ENCODE results near the gene TEAD2.

TEAD2 gene

DNA sequence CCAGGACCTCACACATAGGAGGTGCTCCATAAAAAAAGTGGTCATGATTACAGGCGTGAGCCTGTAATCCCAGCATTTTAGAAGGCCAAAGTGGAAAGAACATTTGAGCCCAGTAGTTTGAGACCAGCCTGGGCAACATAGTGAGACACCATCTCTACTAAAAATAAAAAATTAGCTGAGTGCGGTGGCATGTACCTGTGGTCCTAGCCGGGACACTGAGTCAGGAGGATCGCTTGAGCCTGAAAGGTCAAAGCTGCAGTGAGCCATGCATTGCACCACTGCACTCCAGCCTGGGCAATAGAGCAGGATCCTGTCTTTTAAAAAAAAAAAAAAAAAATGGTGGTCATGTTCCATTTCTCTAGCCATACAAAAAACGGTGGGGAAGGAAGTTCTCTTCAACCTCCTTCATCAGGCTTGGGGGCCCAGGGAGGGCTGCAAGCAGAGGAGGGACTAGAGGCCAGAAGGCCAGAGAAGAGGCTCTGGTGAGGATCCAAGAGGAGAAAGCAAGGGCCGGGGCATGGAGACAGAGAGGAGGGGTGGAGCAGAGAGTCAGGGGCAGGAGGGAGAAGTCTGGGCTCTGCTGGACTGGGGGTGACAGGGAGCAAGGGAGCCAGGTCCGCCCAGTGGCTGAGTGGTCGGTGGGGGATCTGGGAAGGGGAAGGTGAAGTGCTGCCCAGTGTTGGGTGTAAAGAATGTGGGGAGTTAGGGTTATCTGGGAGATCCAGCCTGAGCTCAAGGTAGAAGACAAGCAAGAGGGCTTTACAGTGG lies 34.7 kb upstream of the TEAD2 start:
- Histone ChIP-seq H3K27me3 (peaks cover 23% of the 10 kb centered on the region), H3K9me3 (no peaks in the 10 kb centered on the region), H3K36me3 (no peaks in the 10 kb centered on the region), H3K27ac (no peak overlapping the region), H3K4me1 (ENCODE audit: control insufficient read depth in 1 of 2, insufficient read depth in 1 of 2, low read depth in 1 of 2, low read length in 1 of 2) (no peaks in the 10 kb centered on the region), H3K4me3 (ENCODE audit: low read depth in 1 of 2, low read length in 1 of 2) (no peak overlapping the region)
- TF ChIP-seq, protein P1, sequence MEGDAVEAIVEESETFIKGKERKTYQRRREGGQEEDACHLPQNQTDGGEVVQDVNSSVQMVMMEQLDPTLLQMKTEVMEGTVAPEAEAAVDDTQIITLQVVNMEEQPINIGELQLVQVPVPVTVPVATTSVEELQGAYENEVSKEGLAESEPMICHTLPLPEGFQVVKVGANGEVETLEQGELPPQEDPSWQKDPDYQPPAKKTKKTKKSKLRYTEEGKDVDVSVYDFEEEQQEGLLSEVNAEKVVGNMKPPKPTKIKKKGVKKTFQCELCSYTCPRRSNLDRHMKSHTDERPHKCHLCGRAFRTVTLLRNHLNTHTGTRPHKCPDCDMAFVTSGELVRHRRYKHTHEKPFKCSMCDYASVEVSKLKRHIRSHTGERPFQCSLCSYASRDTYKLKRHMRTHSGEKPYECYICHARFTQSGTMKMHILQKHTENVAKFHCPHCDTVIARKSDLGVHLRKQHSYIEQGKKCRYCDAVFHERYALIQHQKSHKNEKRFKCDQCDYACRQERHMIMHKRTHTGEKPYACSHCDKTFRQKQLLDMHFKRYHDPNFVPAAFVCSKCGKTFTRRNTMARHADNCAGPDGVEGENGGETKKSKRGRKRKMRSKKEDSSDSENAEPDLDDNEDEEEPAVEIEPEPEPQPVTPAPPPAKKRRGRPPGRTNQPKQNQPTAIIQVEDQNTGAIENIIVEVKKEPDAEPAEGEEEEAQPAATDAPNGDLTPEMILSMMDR (IDR thresholded peaks at IDR 0.05) = no peak

DNA sequence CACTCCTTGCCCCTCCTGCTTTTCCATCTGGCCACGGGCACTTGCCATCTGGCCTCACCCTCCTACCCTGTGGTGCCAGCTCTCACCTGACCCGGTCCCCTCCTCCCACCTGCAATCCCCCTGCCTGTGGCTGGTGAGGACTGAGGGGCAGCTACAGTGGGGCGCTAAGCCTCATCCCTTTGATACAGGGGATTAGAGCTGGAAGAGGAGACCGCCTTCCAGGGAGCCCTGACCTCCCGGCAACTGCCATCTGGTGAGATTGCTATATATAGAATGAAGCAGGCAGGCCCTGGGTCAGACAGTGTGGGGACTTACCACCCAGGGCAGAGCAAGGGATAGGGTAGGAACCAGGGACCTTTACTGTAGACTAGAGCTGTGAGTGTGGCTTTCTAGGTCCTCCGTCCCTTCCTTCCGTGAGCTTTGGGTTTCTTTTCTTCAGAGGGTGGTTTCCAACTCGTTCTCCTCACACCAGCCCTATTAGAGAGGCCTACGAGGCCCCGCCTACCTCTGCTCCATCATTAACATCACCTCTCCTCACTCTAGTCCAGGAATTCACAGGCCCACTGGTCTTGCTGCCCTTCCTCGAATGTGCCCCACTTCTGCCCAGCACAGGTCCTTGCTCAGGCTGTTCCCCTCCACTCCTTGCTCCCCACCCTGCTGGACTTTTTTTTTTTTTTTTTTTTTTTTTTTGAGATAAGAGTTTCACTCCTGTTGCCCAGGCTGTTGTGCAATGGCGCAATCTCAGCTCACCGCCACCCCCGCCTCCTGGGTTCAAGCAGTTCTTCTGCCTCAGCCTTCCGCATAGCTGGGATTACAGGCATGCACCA lies 33.6 kb upstream of the TEAD2 start:
- no peaks in the 10 kb centered on the region for H3K36me3 ChIP-seq
- H3K4me3 ChIP-seq (ENCODE audit: low read depth in 1 of 2, low read length in 1 of 2) = no peak overlapping the region
- TF ChIP-seq, protein P1 (IDR thresholded peaks at IDR 0.05) = no peak
- H3K9me3 ChIP-seq = no peaks in the 10 kb centered on the region
- no peaks in the 10 kb centered on the region for H3K4me1 ChIP-seq (ENCODE audit: control insufficient read depth in 1 of 2, insufficient read depth in 1 of 2, low read depth in 1 of 2, low read length in 1 of 2)
- peaks cover 32% of the 10 kb centered on the region for H3K27me3 ChIP-seq
- H3K27ac ChIP-seq = no peak overlapping the region

DNA sequence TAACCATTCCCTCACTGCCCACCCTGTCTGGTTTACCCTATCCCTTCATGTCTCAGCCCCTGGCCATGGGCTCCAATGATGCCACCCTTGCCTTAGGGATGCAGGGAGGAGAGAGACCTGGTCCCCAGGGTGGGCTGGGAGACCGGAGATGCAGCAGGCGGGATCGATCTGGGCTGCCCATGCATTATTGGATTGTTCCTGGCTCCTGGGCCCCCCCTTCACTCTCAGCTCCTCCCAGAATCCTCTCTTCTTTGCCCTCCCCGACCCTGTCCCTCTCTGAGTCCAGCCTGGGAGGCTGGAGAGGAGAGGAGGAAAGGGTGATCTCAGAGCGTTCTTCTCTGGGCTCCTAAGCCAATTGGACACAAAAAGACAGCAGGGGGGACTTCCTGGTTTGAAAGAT lies 31.7 kb upstream of the TEAD2 start:
- no peaks in the 10 kb centered on the region for H3K36me3 ChIP-seq
- peaks cover 40% of the 10 kb centered on the region for H3K27me3 ChIP-seq
- H3K9me3 ChIP-seq = no peaks in the 10 kb centered on the region
- no peaks in the 10 kb centered on the region for H3K4me1 ChIP-seq (ENCODE audit: control insufficient read depth in 1 of 2, insufficient read depth in 1 of 2, low read depth in 1 of 2, low read length in 1 of 2)
- TF ChIP-seq, protein P1 (IDR thresholded peaks at IDR 0.05) = no peak
- H3K4me3 ChIP-seq (ENCODE audit: low read depth in 1 of 2, low read length in 1 of 2) = no peak overlapping the region
- H3K27ac ChIP-seq = no peak overlapping the region

DNA sequence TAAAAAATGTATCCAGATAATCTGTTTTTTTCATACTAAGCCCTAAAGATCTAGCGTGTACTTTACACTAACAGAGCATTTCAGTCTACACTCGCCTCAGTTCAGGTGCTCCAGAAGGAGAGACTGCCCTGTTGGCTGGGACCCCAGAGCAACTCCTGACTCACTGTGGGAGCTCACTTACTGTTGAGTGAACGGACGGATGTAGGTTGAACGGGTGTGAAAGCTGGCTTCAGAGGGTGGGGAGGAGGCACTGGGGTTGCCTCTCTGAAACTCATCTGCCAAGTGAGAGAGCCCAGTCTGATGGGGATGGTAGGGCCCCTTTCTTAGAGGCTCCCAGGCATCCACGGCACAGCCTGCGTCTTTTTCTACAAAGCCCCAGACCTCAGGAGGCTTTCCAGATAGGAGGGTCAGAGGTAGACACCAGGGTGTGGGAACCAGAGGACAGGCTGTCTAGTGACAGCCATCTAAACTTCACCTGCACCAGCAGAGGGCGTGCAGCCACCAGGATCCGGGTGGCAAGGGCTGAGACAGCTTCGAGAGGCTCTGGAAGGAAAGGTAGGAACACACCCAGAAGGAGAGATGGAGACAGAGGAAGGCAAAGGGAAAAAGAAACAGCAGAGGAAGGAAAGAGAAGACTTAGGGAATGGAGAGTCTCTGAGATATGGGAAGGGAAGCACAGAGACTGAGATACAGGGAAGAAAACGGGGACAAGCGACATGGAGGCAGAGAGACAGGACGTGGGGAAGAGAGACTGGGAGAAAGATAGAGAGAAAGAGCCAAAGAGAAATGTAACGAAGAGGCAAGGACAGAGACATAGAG lies 29.6 kb upstream of the TEAD2 start:
- Histone ChIP-seq H3K27me3 (peaks cover 43% of the 10 kb centered on the region), H3K9me3 (no peaks in the 10 kb centered on the region), H3K4me1 (ENCODE audit: control insufficient read depth in 1 of 2, insufficient read depth in 1 of 2, low read depth in 1 of 2, low read length in 1 of 2) (no peaks in the 10 kb centered on the region), H3K27ac (no peak overlapping the region), H3K36me3 (no peaks in the 10 kb centered on the region), H3K4me3 (ENCODE audit: low read depth in 1 of 2, low read length in 1 of 2) (no peak overlapping the region)
- TF ChIP-seq, protein P1 (IDR thresholded peaks at IDR 0.05) = peak; percentile 53

DNA sequence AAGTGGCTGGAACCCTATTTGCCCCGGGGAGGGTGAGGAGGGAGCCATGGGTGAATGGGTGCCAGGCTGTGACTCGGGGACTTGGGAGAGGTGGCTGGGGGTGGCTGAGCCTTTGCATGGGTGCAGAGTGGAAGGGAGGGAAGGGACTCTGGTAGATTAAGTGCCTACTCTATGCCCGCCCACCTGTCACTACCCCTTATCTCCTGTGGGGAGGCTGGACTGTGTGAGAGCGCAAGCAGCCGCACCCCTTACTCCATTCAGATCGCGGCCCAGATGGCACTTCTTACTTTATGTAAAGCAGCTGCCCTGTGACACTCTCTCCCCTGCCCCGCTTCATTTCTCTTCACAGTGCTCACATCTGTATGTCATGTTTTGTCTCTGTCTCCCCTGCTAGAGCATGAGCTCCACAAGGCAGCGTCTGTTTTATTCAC lies 28.7 kb upstream of the TEAD2 start:
- H3K36me3 ChIP-seq = no peaks in the 10 kb centered on the region
- H3K4me3 ChIP-seq (ENCODE audit: low read depth in 1 of 2, low read length in 1 of 2) = no peak overlapping the region
- no peak overlapping the region for H3K27ac ChIP-seq
- H3K4me1 ChIP-seq (ENCODE audit: control insufficient read depth in 1 of 2, insufficient read depth in 1 of 2, low read depth in 1 of 2, low read length in 1 of 2) = no peaks in the 10 kb centered on the region
- H3K27me3 ChIP-seq = peaks cover 43% of the 10 kb centered on the region
- TF ChIP-seq, protein P1 (IDR thresholded peaks at IDR 0.05) = no peak
- no peaks in the 10 kb centered on the region for H3K9me3 ChIP-seq

Data from neutrophil (primary cell).